Skeletal muscle tissue (tissue), 4 donors: ENCODE measurements around the gene MEIKIN. TPM values are rescaled to one million over a fixed set of nuclear protein-coding genes. Genes with fewer than 3 reads are reported as not detected.
"Not testable (repeated sequence)": the region's sequence is repeated elsewhere in the genome, so short reads cannot be mapped to it uniquely, and the experiment has no call there.

Source experiments
- H3K27ac ChIP-seq: one replicate; pipeline ENCODE4 v1.7.0; 2013; ENCODE audit warnings: mild to moderate bottlenecking, low read depth, low read length, inconsistent platforms
- H3K27me3 ChIP-seq, 3 donors: one replicate each; pipeline ENCODE4 v1.7.0; 2013; ENCODE audit warnings: low read length in 3 of 3; ENCODE audit not compliant: control insufficient read depth in 3 of 3, insufficient read depth in 3 of 3
- H3K36me3 ChIP-seq, 3 donors: one replicate each; pipeline ENCODE4 v1.7.0; 2013; ENCODE audit warnings: low read length in 3 of 3; ENCODE audit not compliant: control insufficient read depth in 3 of 3, insufficient read depth in 3 of 3
- H3K4me1 ChIP-seq, 3 donors: one replicate each; pipeline ENCODE4 v1.7.0; 2013; ENCODE audit warnings: low read length in 3 of 3, mild to moderate bottlenecking in 3 of 3; ENCODE audit not compliant: control insufficient read depth in 3 of 3, insufficient read depth in 3 of 3
- H3K4me3 ChIP-seq, 3 donors: one replicate each; pipeline ENCODE4 v1.7.0; 2013; ENCODE audit warnings: low read length in 3 of 3
- H3K9ac ChIP-seq, 3 donors: one replicate each; pipeline ENCODE4 v1.7.0; 2013; ENCODE audit warnings: low read length in 3 of 3, mild to moderate bottlenecking in 3 of 3, moderate library complexity in 2 of 3, low read depth in 1 of 3
- H3K9me3 ChIP-seq, 3 donors: one replicate each; pipeline ENCODE4 v1.7.0; 2013; ENCODE audit warnings: low read length in 3 of 3; ENCODE audit not compliant: control insufficient read depth in 3 of 3
- total RNA-seq: library from RNA; depleted of rRNA; stranded (reverse); fragments of >200 nt; gene quantifications from one replicate; pipeline ENCODE4 v1.2.3, GENCODE V29; 2014
- donor health status: Osteomylitis.

The MEIKIN gene
- total RNA-seq, 1 donor from 2014 or later = 0.52 TPM

DNA sequence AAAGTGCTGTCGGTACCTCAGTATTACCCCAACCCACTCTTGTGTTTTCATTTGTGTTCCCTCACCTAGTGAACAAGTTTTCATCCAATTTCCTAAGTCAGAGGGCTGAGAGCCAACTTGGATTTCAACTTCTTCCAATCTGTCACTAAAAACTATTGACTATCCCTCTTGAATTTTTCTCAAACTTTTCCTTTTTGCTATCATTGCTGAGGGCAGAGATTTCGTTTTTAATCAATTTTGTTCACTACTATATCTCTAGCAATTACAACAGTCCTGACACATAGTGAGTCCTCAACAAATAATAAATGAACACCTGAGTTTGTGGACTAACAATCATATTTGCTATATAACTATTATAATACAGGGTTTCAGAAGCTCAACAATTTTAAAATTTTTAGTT lies 29.0 kb downstream of the MEIKIN start:
- H3K9me3 ChIP-seq = no peaks in the 10 kb centered on the region
- no peak overlapping the region for H3K9ac ChIP-seq
- H3K27me3 ChIP-seq = no peaks in the 10 kb centered on the region
- no peaks in the 10 kb centered on the region for H3K4me1 ChIP-seq
- no peak overlapping the region for H3K27ac ChIP-seq
- no peak overlapping the region for H3K4me3 ChIP-seq
- H3K36me3 ChIP-seq = no peaks in the 10 kb centered on the region

DNA sequence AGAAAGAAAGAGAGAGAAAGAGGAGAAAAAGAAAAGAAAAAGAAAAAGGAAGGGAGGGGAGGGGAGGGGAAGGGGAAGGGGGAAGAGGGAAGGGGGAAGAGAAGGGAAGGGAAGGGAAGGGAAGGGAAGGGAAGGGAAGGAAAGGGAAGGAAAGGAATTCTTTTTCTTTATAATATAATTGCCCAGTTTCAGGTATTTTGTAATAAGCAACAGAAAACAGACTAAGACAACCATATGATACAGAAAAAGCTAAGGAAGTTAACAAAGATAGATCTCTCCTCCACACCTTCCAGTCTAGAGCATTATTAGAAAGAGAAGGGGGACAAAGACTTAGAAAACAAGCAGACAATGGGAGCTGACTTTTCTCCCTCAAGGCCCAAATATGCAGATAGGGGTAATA lies 31.0 kb downstream of the MEIKIN start:
- no peaks in the 10 kb centered on the region for H3K27me3 ChIP-seq
- H3K4me3 ChIP-seq = no peak overlapping the region
- H3K9ac ChIP-seq = no peak overlapping the region
- H3K36me3 ChIP-seq = no peaks in the 10 kb centered on the region
- no peak overlapping the region for H3K27ac ChIP-seq
- peaks cover 0 to under 1% (median 0%) of the 10 kb centered on the region in 3 donors for H3K9me3 ChIP-seq
- no peaks in the 10 kb centered on the region for H3K4me1 ChIP-seq

DNA sequence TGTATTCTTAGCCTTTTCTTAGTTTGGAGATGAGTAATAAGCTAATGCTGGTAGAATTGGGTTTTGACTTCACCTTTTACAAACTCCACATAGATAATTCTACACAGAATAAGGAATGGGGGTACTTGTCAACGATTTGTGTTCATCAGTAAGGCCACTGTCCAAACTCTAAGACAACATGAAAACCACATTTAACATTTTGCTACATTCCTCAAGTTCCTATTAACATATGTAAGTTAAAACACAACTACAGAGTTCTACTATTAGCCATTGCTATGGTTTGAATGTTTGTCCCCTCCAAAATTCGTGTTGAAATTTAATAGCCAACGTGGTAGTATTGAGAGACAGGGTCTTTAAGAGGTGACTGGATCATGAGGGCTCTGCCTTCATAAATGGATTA lies 31.9 kb downstream of the MEIKIN start:
- no peak overlapping the region for H3K4me3 ChIP-seq
- no peak overlapping the region for H3K9ac ChIP-seq
- H3K36me3 ChIP-seq = no peaks in the 10 kb centered on the region
- H3K27me3 ChIP-seq = no peaks in the 10 kb centered on the region
- H3K4me1 ChIP-seq = no peaks in the 10 kb centered on the region
- peaks cover 0 to 4% (median 0%) of the 10 kb centered on the region in 3 donors for H3K9me3 ChIP-seq
- H3K27ac ChIP-seq = no peak overlapping the region

DNA sequence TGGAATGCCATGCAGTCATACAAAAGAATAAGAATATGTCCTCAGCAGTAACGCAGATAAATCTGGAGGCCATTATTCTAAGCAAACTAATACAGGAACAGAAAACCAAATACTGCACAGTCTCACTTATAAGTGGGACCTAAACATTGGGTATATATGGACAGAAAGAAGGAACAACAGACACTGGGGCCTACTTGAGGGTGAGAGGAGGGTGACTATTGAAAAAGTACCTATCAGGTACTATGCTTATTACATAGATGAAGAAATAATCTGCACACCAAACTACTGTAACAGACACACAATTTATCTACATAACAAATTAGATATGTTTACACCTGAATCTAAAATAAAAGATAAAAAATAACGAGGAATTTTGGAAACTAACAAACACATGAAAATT lies 38.8 kb downstream of the MEIKIN start:
- Histone ChIP-seq H3K4me3 (no peak overlapping the region), H3K27ac (no peak overlapping the region), H3K4me1 (no peaks in the 10 kb centered on the region), H3K9ac (no peak overlapping the region), H3K36me3 (no peaks in the 10 kb centered on the region), H3K27me3 (no peaks in the 10 kb centered on the region), H3K9me3 (peaks cover 0 to 4% (median 0%) of the 10 kb centered on the region in 3 donors)

DNA sequence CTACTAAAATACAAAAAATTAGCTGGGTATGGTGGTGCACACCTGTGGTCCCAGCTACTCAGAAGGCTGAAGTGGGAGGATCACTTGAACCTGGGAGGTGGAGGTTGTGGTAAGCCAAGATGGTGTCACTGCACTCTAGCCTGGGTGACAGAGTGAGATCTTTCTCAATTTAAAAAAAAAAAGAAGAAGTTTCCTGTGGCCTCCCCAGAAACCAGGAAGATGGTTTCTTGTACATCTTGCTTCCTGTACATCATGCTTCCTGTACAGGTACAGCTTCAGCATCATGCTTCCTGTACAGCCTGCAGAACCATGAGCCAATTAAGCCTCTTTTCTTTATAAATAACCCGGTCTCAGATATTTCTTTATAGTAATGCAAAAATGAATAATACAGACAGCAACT lies 43.2 kb downstream of the MEIKIN start:
- H3K4me1 ChIP-seq, H3K27me3 ChIP-seq, H3K36me3 ChIP-seq, H3K27ac ChIP-seq, H3K9ac ChIP-seq, H3K4me3 ChIP-seq, H3K9me3 ChIP-seq: not testable (repeated sequence)

DNA sequence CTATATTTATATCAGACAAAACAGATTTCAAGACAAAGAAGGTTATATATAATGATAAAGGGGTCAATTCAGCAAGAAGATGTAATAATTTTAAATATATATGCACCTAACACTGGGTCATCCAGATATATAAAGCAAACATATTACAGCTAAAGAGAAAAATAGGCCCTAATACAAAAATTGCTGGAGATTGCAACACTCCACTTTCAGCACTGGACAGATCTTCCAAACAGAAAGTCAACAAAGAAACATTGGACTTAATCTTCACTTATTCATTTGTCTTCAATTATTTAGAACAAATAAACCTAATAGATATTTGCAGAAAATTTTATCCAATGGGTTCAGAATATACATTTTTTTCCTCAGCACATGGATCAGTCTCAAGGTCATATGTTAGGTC lies 45.8 kb downstream of the MEIKIN start:
- Histone ChIP-seq H3K9me3 (no peaks in the 10 kb centered on the region), H3K4me1 (no peaks in the 10 kb centered on the region), H3K36me3 (no peaks in the 10 kb centered on the region), H3K4me3 (no peak overlapping the region), H3K27ac (no peak overlapping the region), H3K9ac (no peak overlapping the region), H3K27me3 (no peaks in the 10 kb centered on the region)

DNA sequence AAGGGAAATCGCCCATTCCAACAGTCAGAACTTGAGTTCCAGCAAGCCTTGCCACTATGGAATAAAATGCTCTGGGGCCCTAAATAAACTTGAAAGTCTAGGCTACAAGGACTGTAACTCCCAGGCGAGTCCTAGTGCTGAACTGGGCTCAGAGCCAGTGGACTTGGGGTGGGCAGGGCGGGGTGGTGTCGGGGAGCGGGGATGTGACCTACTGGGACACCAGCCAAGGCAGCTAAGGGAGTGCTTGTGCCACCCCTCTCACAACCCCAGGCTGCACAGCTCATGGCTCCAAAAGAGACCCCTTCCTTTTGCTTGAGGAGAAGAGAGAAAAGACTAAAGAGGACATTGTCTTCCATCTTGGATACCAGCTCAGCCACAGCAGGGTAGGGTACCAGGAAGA lies 61.5 kb downstream of the MEIKIN start:
- H3K4me3 ChIP-seq = no peak overlapping the region
- H3K27me3 ChIP-seq = no peaks in the 10 kb centered on the region
- no peak overlapping the region for H3K9ac ChIP-seq
- H3K27ac ChIP-seq = no peak overlapping the region
- H3K4me1 ChIP-seq = no peaks in the 10 kb centered on the region
- no peaks in the 10 kb centered on the region for H3K36me3 ChIP-seq
- no peaks in the 10 kb centered on the region for H3K9me3 ChIP-seq

DNA sequence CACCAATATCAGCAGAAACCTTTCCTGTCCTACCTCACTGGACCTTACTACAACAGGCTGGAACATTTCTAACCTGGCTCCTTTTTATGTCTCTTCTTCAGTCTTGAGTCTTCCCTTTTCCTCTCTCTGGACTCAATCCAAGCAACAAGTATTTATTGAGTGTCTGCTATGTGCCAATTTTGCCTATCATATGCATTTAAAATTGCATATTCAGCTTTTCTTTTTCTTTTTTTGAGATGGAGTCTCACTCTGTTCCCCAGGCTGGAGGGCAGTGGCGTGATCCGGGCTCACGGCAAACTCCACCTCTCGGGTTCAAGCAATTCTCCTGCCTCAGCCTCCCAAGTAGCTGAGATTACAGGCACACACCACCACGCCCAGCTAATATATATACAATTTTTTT lies 65.8 kb downstream of the MEIKIN start:
- H3K36me3 ChIP-seq = no peaks in the 10 kb centered on the region

DNA sequence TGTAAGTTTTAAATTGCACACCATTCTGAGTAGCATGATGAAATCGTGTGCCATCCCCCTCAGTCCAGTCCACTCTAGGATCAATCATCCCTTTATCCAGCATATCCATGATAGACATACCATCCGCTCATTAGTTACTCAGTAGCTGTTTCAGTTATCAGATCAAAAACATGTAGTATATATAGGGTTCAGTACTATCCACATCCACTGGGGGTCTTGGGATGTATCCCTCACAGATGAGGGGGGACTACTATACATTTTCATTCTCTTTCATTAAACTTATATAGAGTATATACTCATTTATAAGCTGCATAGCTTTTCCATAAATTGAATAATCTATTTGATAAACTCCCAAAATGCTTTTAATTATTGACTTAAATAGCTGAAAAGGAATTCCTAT lies 67.6 kb downstream of the MEIKIN start:
- Histone ChIP-seq H3K27me3 (no peaks in the 10 kb centered on the region), H3K9me3 (no peaks in the 10 kb centered on the region), H3K4me1 (no peaks in the 10 kb centered on the region), H3K4me3 (no peak overlapping the region), H3K27ac (no peak overlapping the region), H3K9ac (no peak overlapping the region), H3K36me3 (no peaks in the 10 kb centered on the region)

More for the DNA sequence above, 65.8 kb downstream of the MEIKIN start:
- Histone ChIP-seq H3K27me3 (no peaks in the 10 kb centered on the region), H3K4me3 (no peak overlapping the region), H3K4me1 (no peaks in the 10 kb centered on the region), H3K27ac (no peak overlapping the region), H3K9ac (no peak overlapping the region), H3K9me3 (no peaks in the 10 kb centered on the region)

DNA sequence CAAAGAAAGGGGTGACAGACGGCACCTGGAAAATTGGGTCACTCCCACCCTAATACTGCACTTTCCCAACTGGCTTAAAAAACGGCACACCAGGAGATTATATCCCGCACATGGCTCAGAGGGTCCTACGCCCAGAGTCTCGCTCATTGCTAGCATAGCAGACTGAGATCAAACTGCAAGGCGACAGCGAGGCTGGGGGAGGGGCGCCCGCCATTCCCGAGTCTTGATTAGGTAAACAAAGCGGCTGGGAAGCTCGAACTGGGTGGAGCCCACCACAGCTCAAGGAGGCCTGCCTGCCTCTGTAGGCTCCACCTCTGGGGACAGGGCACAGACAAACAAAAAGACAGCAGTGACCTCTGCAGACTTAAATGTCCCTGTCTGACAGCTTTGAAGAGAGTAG lies 74.2 kb downstream of the MEIKIN start:
- not testable (repeated sequence) for H3K27ac ChIP-seq, H3K9me3 ChIP-seq

DNA sequence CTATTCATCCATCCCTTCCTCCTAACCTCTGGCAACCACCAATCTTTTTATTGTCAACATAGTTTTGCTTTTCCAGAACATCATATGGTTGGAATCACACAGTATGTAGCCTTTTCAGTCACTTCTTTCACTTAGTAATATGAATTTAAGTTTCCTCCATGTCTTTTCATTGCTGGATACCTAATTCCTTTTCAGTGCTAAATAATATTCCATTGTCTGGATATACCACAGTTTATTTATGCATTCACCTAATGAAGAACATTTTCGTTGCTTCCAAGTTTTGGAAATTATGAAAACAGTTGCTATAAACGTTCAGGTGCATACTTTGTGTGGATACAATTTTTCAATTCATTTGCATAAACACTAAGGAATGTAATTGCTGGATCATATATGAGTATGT lies 77.9 kb downstream of the MEIKIN start:
- Histone ChIP-seq H3K36me3 (no peaks in the 10 kb centered on the region), H3K27ac (no peak overlapping the region), H3K4me3 (no peak overlapping the region), H3K9ac (no peak overlapping the region), H3K4me1 (no peaks in the 10 kb centered on the region), H3K27me3 (no peaks in the 10 kb centered on the region), H3K9me3 (peaks cover 3 to 10% (median 4%) of the 10 kb centered on the region in 3 donors)

More for the DNA sequence above, 74.2 kb downstream of the MEIKIN start:
- H3K4me1 ChIP-seq, H3K9ac ChIP-seq, H3K36me3 ChIP-seq, H3K27me3 ChIP-seq, H3K4me3 ChIP-seq: not testable (repeated sequence)
